ENCODE data around the gene NDEL1.

DNA sequence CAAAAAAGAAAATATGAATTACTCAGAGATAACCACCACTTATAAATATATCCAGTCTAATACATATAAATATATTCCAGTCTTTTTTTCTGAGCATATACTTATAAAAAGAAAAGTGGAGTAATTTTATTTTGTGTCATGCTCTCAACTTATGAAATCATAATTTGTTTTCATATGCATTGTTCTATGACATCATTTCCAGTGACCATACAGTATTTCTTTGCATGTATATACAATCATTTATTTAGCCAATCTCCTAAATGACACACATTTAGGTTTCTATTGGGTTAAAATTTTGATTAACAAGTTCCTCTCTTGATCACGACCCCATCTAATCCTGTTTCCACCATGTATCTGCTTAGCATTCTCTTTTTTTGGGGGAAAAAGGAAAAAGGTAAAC, 16.4 kb upstream of the NDEL1 start:
- TF ChIP-seq, protein P1, sequence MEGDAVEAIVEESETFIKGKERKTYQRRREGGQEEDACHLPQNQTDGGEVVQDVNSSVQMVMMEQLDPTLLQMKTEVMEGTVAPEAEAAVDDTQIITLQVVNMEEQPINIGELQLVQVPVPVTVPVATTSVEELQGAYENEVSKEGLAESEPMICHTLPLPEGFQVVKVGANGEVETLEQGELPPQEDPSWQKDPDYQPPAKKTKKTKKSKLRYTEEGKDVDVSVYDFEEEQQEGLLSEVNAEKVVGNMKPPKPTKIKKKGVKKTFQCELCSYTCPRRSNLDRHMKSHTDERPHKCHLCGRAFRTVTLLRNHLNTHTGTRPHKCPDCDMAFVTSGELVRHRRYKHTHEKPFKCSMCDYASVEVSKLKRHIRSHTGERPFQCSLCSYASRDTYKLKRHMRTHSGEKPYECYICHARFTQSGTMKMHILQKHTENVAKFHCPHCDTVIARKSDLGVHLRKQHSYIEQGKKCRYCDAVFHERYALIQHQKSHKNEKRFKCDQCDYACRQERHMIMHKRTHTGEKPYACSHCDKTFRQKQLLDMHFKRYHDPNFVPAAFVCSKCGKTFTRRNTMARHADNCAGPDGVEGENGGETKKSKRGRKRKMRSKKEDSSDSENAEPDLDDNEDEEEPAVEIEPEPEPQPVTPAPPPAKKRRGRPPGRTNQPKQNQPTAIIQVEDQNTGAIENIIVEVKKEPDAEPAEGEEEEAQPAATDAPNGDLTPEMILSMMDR (IDR thresholded peaks at IDR 0.05), result no peak
- TF ChIP-seq POLR2A (IDR thresholded peaks at IDR 0.05) (no peak), POLR2AphosphoS5 (IDR thresholded peaks at IDR 0.05) (no peak)
